SHP77 (cell line): ENCODE data around the gene PPM1H.

Experiments used
- DNase-seq, 2 experiments: peaks; one replicate each; lab custom pipeline; 2025; lab: John Stamatoyannopoulos, UW

Gene PPM1H

DNA sequence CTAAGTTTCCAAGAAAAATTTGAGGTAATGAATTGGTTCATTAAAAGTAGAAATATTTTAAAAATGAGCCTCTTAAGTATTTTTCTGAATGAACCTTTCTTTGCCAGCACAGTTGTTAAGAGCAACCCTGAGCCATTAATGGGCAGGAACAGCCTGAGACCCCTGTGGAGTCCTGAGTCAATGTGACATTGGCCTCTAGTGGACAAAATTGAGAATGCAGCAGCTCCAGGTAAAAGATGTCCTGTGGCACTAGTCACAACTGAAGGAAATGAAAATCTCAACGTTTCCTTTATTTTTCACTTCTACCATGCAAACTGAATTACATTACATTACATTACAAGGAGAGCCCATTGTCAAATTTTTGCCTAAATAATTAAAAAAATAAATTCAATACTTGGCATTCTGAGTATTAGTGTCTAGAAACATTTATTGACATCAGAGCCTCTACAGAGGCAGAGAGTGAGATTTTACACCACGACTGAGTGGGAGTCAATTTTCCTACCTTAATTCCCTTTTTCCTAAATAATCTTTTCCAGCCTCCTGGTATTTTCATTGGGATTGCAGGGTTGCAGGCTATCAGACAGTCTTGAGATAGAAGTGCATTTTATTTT is 135.7 kb downstream of the PPM1H start:
- peak; percentile 41 to 52 for DNase-seq

GRCh38 chr12:62794218-62794583 is 140.7 kb downstream of the PPM1H start:
- no peak for DNase-seq

GRCh38 chr12:62793256-62794217 is 141.4 kb downstream of the PPM1H start:
- DNase-seq = peak; percentile 64 to 75

DNA sequence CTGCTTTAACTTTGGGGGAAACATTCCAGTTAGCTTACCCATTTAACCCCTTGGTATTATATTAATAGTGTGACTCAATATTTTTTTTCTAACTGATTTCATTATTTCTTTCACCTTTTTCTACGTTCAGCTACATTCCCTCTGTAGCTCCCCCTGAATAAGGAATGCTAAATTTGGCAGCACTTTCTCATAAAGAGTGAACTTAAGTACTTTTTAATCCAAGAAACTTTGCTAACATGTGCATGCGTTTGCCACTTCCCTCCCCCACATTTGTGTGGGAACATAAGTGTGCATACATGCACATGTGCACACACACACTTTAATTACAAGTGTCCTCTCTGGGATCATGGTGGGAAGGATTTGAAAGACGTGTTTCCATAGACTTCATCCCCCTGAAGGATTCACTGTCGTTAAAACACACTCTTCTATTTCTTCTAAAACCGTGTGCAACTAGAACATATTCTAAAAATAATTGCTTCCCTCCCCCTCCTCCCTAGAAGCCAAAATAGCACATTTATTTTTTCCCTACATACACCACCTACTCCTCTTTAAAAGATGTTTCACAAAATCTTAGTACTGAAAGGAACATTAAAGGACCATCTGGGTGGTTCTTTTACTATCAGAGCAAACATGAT is 142.6 kb downstream of the PPM1H start:
- DNase-seq = no peak

DNA sequence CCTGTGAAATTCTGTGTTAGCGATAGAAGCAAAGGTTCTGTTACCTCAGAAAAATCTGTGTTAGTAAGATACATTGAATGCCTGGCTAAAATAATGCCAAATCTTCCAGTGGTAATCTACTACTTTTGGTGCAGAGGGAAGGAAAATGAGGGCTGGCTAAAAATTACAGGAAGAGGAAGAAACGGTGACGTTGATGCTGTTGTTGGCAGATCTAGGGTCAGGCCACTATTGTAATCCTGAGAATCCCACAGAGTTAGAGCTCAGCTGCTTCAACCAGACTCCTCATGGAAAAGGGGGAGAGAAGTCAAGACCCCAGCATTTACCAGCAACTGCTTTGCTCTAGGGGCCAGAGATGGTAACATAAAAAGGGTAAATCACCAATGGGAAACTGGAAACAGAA is 145.1 kb downstream of the PPM1H start:
- DNase-seq = no peak

DNA sequence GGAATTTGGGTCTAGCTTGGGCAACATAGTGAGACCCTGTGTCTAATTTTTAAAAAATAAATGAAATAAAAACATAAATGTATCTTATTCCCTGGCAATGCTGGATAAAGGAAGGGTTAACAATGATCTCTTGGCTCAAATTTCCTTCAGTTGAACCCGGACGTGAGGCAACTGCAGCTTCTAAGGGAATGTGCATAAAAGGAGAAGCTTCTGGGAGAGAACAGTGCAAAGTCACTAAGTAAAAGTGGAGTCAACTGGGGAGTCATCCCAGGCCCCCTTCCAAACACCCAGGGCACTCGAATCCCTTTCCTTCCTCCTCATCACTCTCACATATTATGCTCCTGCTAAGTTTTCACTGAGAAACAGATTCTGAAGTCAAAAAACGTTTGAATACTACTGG is 147.3 kb downstream of the PPM1H start:
- DNase-seq = no peak

DNA sequence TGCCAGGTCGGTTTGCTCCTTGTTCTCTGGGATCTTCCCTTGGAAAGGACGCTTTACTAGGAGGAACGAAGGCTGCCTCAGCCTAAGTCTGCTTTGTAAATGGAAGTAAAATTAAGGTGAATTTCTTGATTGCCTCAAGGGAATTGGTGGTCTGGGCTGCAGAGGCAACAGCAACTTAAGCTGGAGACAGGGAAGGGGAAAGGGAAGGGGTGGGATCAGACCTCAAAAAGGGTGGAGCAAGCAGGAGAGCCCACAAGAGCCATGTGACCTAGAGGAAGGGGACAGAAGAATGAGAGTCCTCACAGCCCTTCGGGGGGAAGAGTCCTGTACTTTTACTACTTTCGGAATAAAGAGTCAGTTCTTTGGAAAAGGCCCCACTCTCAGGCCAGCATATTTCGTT is 147.9 kb downstream of the PPM1H start:
- DNase-seq = no peak

GRCh38 chr12:62785941-62786559 is 148.9 kb downstream of the PPM1H start:
- DNase-seq = no peak

- no peak for DNase-seq
Measured at GRCh38 chr12:62784576-62784975, 150.4 kb downstream of the PPM1H start.

DNA sequence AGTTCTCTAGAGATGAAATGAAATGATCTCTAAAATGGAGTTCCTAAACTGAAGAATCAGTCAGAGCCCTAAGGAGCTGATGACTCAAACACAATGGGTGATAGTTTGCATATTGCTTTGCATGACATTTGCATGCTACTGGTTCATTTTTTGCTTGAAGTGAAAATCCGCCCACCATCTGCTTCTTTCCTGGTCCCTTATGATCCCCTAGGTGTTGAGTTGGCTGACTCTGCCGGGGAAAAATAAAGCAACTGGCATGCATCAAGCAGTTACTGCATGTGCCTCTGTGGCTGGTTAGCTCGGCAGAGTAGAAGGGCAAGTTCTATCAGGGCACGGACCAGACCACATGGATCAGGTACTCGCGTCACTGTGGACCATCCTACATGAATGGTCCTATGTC is 151.1 kb downstream of the PPM1H start:
- no peak for DNase-seq

GRCh38 chr12:62781136-62781880 is 153.6 kb downstream of the PPM1H start:
- no peak for DNase-seq

DNA sequence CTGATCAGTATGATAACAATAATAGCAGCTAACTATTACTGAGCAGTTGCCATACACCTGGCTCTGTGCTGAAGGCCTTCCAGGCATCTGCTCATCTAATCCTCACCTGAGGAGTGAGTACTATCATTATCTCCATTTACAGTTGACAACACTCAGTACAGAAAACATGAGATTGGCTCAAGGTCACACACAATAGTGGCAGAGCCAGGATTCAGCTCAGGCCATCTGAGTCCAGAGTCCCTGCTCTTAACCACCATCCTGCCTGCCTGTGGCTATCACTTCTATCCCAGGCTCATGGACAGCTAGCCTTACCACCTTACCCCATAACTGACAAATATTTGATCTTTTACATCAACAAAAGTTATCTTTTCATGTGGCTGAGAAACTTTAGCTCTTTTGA is 155.5 kb downstream of the PPM1H start:
- no peak for DNase-seq

- no peak for DNase-seq
Measured at GRCh38 chr12:62778187-62778586, 156.8 kb downstream of the PPM1H start.

- no peak for DNase-seq
Measured at GRCh38 chr12:62776997-62777396, 158.0 kb downstream of the PPM1H start.

DNA sequence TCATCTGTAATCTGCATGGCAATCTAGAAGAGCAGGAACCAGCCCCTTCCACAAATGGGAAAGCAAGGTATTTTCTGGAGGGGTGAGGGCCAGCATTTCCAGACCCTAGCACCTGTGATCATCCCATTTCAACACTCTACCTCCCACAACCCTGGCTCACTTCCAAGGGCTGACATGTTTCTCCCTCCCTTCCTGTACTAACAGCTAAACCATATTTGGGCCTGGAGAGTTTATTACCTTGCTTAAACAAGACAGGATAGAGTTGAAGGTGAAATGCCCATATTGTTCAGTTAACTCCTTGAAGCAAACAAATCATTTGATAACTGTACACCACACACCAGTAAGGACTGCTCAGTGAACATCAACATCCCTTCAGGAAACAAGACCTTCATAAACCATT is 158.4 kb downstream of the PPM1H start:
- no peak for DNase-seq

GRCh38 chr12:62774794-62775193 is 160.2 kb downstream of the PPM1H start:
- no peak for DNase-seq

DNA sequence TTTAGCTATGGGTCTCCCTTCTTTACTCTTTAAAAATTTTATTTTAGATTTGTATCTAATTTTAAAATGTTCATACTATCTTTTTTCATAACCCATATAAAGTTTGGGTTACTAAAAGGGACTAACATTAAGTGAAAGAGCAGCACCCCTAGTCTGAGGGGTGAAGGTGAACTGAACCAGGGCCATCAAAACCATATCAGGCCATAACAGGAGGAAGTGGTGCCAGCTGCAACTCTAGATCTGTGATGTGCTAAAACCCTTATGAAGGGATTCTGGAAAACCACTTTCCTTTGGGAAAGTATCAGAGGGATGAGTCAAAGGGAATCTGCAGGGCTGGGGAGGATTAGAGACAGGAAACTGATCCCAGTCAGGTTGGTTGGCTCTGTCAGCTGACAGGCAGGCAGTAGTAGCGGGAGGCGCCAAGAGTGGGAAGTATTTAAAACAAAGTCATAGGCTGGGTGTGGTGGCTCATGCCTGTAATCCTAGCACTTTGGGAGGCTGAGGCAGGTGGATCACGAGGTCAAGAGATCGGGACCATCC is 162.5 kb downstream of the PPM1H start:
- no peak for DNase-seq

DNA sequence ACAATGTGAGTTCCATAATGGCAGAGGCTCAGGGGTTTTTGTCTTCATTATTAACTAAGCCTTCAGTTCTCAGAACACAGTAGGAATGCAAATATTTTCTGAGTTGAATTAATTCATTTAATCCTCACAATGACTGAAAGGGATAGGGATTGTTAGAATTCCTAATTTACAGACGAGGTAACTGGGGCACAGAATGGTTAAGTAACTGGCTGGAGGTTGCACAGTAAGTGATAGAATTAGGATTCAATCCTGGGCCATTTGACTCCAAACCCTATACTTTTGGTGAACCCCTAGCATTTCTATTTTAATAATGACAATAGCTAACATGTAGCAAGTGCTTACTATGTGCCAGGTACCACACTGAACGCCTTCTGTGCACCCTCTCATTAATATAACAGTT is 163.1 kb downstream of the PPM1H start:
- DNase-seq = no peak

GRCh38 chr12:62770381-62770780 is 164.6 kb downstream of the PPM1H start:
- DNase-seq = no peak

GRCh38 chr12:62769076-62769619 is 165.8 kb downstream of the PPM1H start:
- DNase-seq = no peak

GRCh38 chr12:62767946-62768345 is 167.0 kb downstream of the PPM1H start:
- no peak for DNase-seq
